ENCODE results near the gene METTL25B.

DNA sequence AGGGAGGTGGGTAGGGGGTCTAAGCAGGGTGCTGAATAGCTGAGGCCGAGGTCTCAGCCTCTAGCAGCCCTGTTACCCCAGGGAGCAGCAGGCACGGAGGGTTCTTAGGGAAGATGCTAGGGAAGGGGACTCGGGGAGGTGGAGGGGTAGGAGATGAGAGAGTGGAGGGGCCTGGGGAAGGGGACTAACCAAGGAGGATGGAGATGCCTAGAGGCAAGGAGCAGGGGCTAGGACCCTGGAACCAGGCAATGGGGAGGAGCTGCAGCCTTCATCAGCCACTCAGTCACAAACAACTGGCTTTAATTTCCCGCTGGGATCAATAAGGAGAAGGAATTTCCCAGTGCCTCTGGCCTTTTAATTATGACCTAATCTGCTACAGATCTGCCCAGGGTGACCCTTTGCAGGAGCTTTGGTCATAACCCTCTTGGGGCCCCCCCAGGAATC, 20.0 kb upstream of the METTL25B start:
- TF ChIP-seq, protein P1, sequence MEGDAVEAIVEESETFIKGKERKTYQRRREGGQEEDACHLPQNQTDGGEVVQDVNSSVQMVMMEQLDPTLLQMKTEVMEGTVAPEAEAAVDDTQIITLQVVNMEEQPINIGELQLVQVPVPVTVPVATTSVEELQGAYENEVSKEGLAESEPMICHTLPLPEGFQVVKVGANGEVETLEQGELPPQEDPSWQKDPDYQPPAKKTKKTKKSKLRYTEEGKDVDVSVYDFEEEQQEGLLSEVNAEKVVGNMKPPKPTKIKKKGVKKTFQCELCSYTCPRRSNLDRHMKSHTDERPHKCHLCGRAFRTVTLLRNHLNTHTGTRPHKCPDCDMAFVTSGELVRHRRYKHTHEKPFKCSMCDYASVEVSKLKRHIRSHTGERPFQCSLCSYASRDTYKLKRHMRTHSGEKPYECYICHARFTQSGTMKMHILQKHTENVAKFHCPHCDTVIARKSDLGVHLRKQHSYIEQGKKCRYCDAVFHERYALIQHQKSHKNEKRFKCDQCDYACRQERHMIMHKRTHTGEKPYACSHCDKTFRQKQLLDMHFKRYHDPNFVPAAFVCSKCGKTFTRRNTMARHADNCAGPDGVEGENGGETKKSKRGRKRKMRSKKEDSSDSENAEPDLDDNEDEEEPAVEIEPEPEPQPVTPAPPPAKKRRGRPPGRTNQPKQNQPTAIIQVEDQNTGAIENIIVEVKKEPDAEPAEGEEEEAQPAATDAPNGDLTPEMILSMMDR (IDR thresholded peaks at IDR 0.05; ENCODE audit: poor library complexity, severe bottlenecking): no peak
- TF ChIP-seq POLR2AphosphoS5 (IDR thresholded peaks at IDR 0.05): no peak
- no peak for TF ChIP-seq TAF1 (IDR thresholded peaks at IDR 0.05; ENCODE audit: low read depth)
- no peak for TF ChIP-seq SMC3 (conservative IDR thresholded peaks at IDR 0.05; ENCODE audit: poor library complexity)
- TF ChIP-seq EZH2 (IDR thresholded peaks at IDR 0.05; ENCODE audit: borderline replicate concordance, insufficient read depth, low read length, poor library complexity, severe bottlenecking): no peak
- TF ChIP-seq, protein P2, sequence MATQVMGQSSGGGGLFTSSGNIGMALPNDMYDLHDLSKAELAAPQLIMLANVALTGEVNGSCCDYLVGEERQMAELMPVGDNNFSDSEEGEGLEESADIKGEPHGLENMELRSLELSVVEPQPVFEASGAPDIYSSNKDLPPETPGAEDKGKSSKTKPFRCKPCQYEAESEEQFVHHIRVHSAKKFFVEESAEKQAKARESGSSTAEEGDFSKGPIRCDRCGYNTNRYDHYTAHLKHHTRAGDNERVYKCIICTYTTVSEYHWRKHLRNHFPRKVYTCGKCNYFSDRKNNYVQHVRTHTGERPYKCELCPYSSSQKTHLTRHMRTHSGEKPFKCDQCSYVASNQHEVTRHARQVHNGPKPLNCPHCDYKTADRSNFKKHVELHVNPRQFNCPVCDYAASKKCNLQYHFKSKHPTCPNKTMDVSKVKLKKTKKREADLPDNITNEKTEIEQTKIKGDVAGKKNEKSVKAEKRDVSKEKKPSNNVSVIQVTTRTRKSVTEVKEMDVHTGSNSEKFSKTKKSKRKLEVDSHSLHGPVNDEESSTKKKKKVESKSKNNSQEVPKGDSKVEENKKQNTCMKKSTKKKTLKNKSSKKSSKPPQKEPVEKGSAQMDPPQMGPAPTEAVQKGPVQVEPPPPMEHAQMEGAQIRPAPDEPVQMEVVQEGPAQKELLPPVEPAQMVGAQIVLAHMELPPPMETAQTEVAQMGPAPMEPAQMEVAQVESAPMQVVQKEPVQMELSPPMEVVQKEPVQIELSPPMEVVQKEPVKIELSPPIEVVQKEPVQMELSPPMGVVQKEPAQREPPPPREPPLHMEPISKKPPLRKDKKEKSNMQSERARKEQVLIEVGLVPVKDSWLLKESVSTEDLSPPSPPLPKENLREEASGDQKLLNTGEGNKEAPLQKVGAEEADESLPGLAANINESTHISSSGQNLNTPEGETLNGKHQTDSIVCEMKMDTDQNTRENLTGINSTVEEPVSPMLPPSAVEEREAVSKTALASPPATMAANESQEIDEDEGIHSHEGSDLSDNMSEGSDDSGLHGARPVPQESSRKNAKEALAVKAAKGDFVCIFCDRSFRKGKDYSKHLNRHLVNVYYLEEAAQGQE (IDR thresholded peaks at IDR 0.05; ENCODE audit: borderline replicate concordance): no peak
